Karpas-422 (cell line): ENCODE data around the gene TXN2. TPM values are rescaled to one million over a fixed set of nuclear protein-coding genes. Genes with fewer than 3 reads are reported as not detected.
A peak's percentile ranks its signal among the peaks of the same experiment; 100 is the strongest.

Experiments
- DNase-seq: peaks from one replicate; pipeline ENCODE4 v3.0.0-alpha.2; 2015
- H2AFZ ChIP-seq: fragments of 200-600 bp; sonication (generic); 2 replicates; pipeline ENCODE4 v1.6.1; 2014; ENCODE audit warnings: antibody characterized with exemption, low read length, mixed read lengths
- H3K27ac ChIP-seq: fragments of 200-600 bp; sonication (generic); 2 replicates; pipeline ENCODE4 v1.5.1; 2014; ENCODE audit warnings: mild to moderate bottlenecking, low read length, moderate library complexity
- H3K27me3 ChIP-seq: fragments of 200-600 bp; sonication (generic); 2 replicates; pipeline ENCODE4 v1.6.1; 2014; ENCODE audit warnings: low read length, mixed read lengths
- H3K36me3 ChIP-seq: fragments of 200-600 bp; sonication (generic); 2 replicates; pipeline ENCODE4 v1.6.1; 2014; ENCODE audit warnings: low read length, mixed read lengths; ENCODE audit not compliant: insufficient read depth
- H3K4me1 ChIP-seq: fragments of 200-600 bp; sonication (generic); 2 replicates; pipeline ENCODE4 v1.6.1; 2014; ENCODE audit warnings: mild to moderate bottlenecking, low read length, mixed read lengths
- H3K4me2 ChIP-seq: fragments of 200-600 bp; sonication (generic); 2 replicates; pipeline ENCODE4 v1.6.1; 2014; ENCODE audit warnings: low read length, low read depth, mild to moderate bottlenecking; ENCODE audit not compliant: poor library complexity, severe bottlenecking
- H3K4me3 ChIP-seq: fragments of 200-600 bp; sonication (generic); 2 replicates; pipeline ENCODE4 v1.5.1; 2014; ENCODE audit warnings: mild to moderate bottlenecking, antibody characterized with exemption, low read length, mixed read lengths
- H3K79me2 ChIP-seq: fragments of 200-600 bp; sonication (generic); 2 replicates; pipeline ENCODE4 v1.6.1; 2014; ENCODE audit warnings: mild to moderate bottlenecking, low read length, mixed read lengths
- H3K9ac ChIP-seq: fragments of 200-600 bp; sonication (generic); 2 replicates; pipeline ENCODE4 v1.6.0; 2014; ENCODE audit warnings: low read length
- H3K9me2 ChIP-seq: fragments of 200-600 bp; sonication (generic), shearing (Covaris generic); replicated peaks from 2 replicates; pipeline ENCODE4 v1.6.0; 2014; ENCODE audit warnings: mild to moderate bottlenecking, low read length, moderate library complexity; ENCODE audit not compliant: insufficient read depth
- H3K9me3 ChIP-seq: fragments of 300-700, 200-600 bp; sonication (generic); 2 replicates; pipeline ENCODE4 v1.6.1; 2014; ENCODE audit warnings: low read length, mixed read lengths
- H4K20me1 ChIP-seq: fragments of 200-600 bp; sonication (generic); 2 replicates; pipeline ENCODE4 v1.6.1; 2014; ENCODE audit warnings: mild to moderate bottlenecking, antibody characterized with exemption, low read length, low read depth; ENCODE audit not compliant: insufficient read depth
- total RNA-seq: library from RNA; depleted of rRNA; stranded (reverse); fragments of >200 nt; shearing (Covaris generic); gene quantifications from 2 replicates; pipeline ENCODE4 v1.2.3, GENCODE V29; 2014; ENCODE audit warnings: low replicate concordance

Gene TXN2
- total RNA-seq, 1 experiment from 2014 or later = 26.7 TPM

GRCh38 chr22:36493690-36494110 is 12.3 kb upstream of the TXN2 start:
- Histone ChIP-seq H4K20me1 (no peaks in the 10 kb centered on the region), H3K4me1 (peaks cover 29% of the 10 kb centered on the region), H3K79me2 (no peaks in the 10 kb centered on the region), H2AFZ (peak overlapping the region; percentile 72; the same call in 1 of the 2 replicates), H3K27ac (peak overlapping the region; percentile 48), H3K9me2 (no peaks in the 10 kb centered on the region), H3K27me3 (no peaks in the 10 kb centered on the region), H3K9ac (peak overlapping the region; percentile 35), H3K4me3 (peak overlapping the region; percentile 13; the same call in 1 of the 2 replicates), H3K36me3 (no peaks in the 10 kb centered on the region), H3K9me3 (no peaks in the 10 kb centered on the region), H3K4me2 (peak overlapping the region; percentile 56)
- peak; percentile 84 for DNase-seq

- Histone ChIP-seq H3K9ac (no peak overlapping the region), H3K4me1 (peaks cover 29% of the 10 kb centered on the region), H3K9me3 (no peaks in the 10 kb centered on the region), H2AFZ (no peak overlapping the region), H3K27ac (no peak overlapping the region), H3K27me3 (no peaks in the 10 kb centered on the region), H3K9me2 (no peaks in the 10 kb centered on the region), H3K36me3 (peaks cover 3% of the 10 kb centered on the region; the same call in 1 of the 2 replicates), H3K79me2 (no peaks in the 10 kb centered on the region), H3K4me2 (no peak overlapping the region), H3K4me3 (no peak overlapping the region), H4K20me1 (no peaks in the 10 kb centered on the region)
- DNase-seq = no peak
Measured at GRCh38 chr22:36492109-36492508, 10.7 kb upstream of the TXN2 start.

GRCh38 chr22:36491155-36491554 is 9.7 kb upstream of the TXN2 start:
- no peaks in the 10 kb centered on the region for H4K20me1 ChIP-seq
- H3K9me3 ChIP-seq = no peaks in the 10 kb centered on the region; the same call in 1 of the 2 replicates
- no peak overlapping the region for H2AFZ ChIP-seq
- DNase-seq = no peak
- H3K4me2 ChIP-seq = no peak overlapping the region
- no peak overlapping the region for H3K27ac ChIP-seq
- no peak overlapping the region for H3K4me3 ChIP-seq
- H3K36me3 ChIP-seq = peaks cover 3% of the 10 kb centered on the region; the same call in 1 of the 2 replicates
- H3K9ac ChIP-seq = no peak overlapping the region
- peaks cover 29% of the 10 kb centered on the region for H3K4me1 ChIP-seq
- no peaks in the 10 kb centered on the region for H3K9me2 ChIP-seq
- no peaks in the 10 kb centered on the region for H3K79me2 ChIP-seq
- no peaks in the 10 kb centered on the region for H3K27me3 ChIP-seq

- Histone ChIP-seq H4K20me1 (no peaks in the 10 kb centered on the region), H3K27ac (no peak overlapping the region), H3K79me2 (no peaks in the 10 kb centered on the region)
Measured at GRCh38 chr22:36486619-36487384, 5.4 kb upstream of the TXN2 start.

GRCh38 chr22:36480941-36481392 is 473 bp downstream of the TXN2 start:
- no peak for DNase-seq
- Histone ChIP-seq H3K9me3 (no peaks in the 10 kb centered on the region), H3K27ac (peak overlapping the region; percentile 94), H3K79me2 (peaks cover 21% of the 10 kb centered on the region), H3K4me2 (peak overlapping the region; percentile 81), H3K4me1 (peaks cover 18% of the 10 kb centered on the region), H3K9ac (peak overlapping the region; percentile 83), H2AFZ (peak overlapping the region; percentile 13; the same call in 1 of the 2 replicates), H4K20me1 (no peaks in the 10 kb centered on the region), H3K9me2 (no peaks in the 10 kb centered on the region), H3K4me3 (peak overlapping the region; percentile 83), H3K36me3 (peaks cover 6% of the 10 kb centered on the region), H3K27me3 (no peaks in the 10 kb centered on the region)

More at GRCh38 chr22:36486619-36487384, 5.4 kb upstream of the TXN2 start:
- no peak overlapping the region for H2AFZ ChIP-seq
- H3K9me2 ChIP-seq = no peaks in the 10 kb centered on the region
- H3K9ac ChIP-seq = no peak overlapping the region
- no peak overlapping the region for H3K4me2 ChIP-seq
- no peak overlapping the region for H3K4me3 ChIP-seq
- H3K4me1 ChIP-seq = peaks cover 8% of the 10 kb centered on the region
- peaks cover 3% of the 10 kb centered on the region; the same call in 1 of the 2 replicates for H3K36me3 ChIP-seq
- no peaks in the 10 kb centered on the region for H3K27me3 ChIP-seq
- peak; percentile 82 for DNase-seq
- H3K9me3 ChIP-seq = no peaks in the 10 kb centered on the region; the same call in 1 of the 2 replicates

- Histone ChIP-seq H4K20me1 (no peaks in the 10 kb centered on the region), H3K4me3 (no peak overlapping the region), H3K9me2 (no peaks in the 10 kb centered on the region), H3K9me3 (no peaks in the 10 kb centered on the region), H3K9ac (no peak overlapping the region), H2AFZ (no peak overlapping the region), H3K4me2 (no peak overlapping the region), H3K27me3 (no peaks in the 10 kb centered on the region), H3K27ac (no peak overlapping the region), H3K4me1 (peaks cover 18% of the 10 kb centered on the region), H3K79me2 (peaks cover 21% of the 10 kb centered on the region), H3K36me3 (peaks cover 6% of the 10 kb centered on the region)
- DNase-seq = no peak
Measured at GRCh38 chr22:36478966-36479365, 2.5 kb downstream of the TXN2 start.

GRCh38 chr22:36475341-36475740 is 6.1 kb downstream of the TXN2 start:
- no peak overlapping the region for H2AFZ ChIP-seq
- no peak overlapping the region for H3K4me3 ChIP-seq

GRCh38 chr22:36472689-36473088 is 8.8 kb downstream of the TXN2 start:
- H3K79me2 ChIP-seq = no peaks in the 10 kb centered on the region

More at GRCh38 chr22:36475341-36475740, 6.1 kb downstream of the TXN2 start:
- H3K79me2 ChIP-seq = peaks cover 13% of the 10 kb centered on the region
- no peaks in the 10 kb centered on the region for H3K9me2 ChIP-seq
- no peak overlapping the region for H3K27ac ChIP-seq
- H3K27me3 ChIP-seq = no peaks in the 10 kb centered on the region
- no peaks in the 10 kb centered on the region for H4K20me1 ChIP-seq
- DNase-seq = no peak
- H3K9ac ChIP-seq = no peak overlapping the region
- peaks cover 6% of the 10 kb centered on the region for H3K36me3 ChIP-seq
- no peaks in the 10 kb centered on the region for H3K9me3 ChIP-seq
- H3K4me1 ChIP-seq = peaks cover 6% of the 10 kb centered on the region
- no peak overlapping the region for H3K4me2 ChIP-seq

More at GRCh38 chr22:36472689-36473088, 8.8 kb downstream of the TXN2 start:
- Histone ChIP-seq H3K4me2 (no peak overlapping the region), H3K27ac (no peak overlapping the region), H4K20me1 (no peaks in the 10 kb centered on the region), H3K9me2 (no peaks in the 10 kb centered on the region), H3K9me3 (no peaks in the 10 kb centered on the region), H2AFZ (no peak overlapping the region), H3K27me3 (no peaks in the 10 kb centered on the region), H3K4me1 (no peaks in the 10 kb centered on the region), H3K4me3 (no peak overlapping the region), H3K36me3 (peaks cover 6% of the 10 kb centered on the region), H3K9ac (no peak overlapping the region)
- DNase-seq = no peak
